Upper lobe of right lung (tissue), 1 donor: Measurements from ENCODE around the gene SPEM2. TPM values are rescaled to one million over a fixed set of nuclear protein-coding genes. Genes with fewer than 3 reads are reported as not detected.
A peak's percentile ranks its signal among the peaks of the same experiment; 100 is the strongest.

Source experiments
- ATAC-seq: fragments of 200-7000 bp; cut with Tn5 transposase; one replicate; pipeline ENCODE4 v1.9.1; 2020; ENCODE audit warnings: mild to moderate bottlenecking, moderate library complexity
- DNase-seq: peaks from one replicate; pipeline ENCODE4 v3.0.0-alpha.2; 2020
- H3K27ac ChIP-seq: fragments of 200-600 bp; one replicate; pipeline ENCODE4 v1.8.0; 2022
- H3K27me3 ChIP-seq: fragments of 200-600 bp; one replicate; pipeline ENCODE4 v1.8.0; 2022; ENCODE audit warnings: mild to moderate bottlenecking
- H3K36me3 ChIP-seq: fragments of 200-600 bp; one replicate; pipeline ENCODE4 v1.8.0; 2022
- H3K4me1 ChIP-seq: fragments of 200-600 bp; one replicate; pipeline ENCODE4 v1.8.0; 2022
- H3K4me3 ChIP-seq: fragments of 200-600 bp; one replicate; pipeline ENCODE4 v1.8.0; 2022; ENCODE audit warnings: mild to moderate bottlenecking
- H3K9me3 ChIP-seq: fragments of 200-600 bp; one replicate; pipeline ENCODE4 v1.8.0; 2022
- intact Hi-C: fragments of 100-400 bp; cut with DNase I; formaldehyde crosslinking; loops from one replicate; pipeline ENCODE4 v1.11.0; 2022
- total RNA-seq: library from RNA; stranded (reverse); fragmentation: NEBNext Ultra II Directional; extraction: Animal tissue kit (Norgen Biotek cat#: 25700); gene quantifications from one replicate; pipeline ENCODE4 v1.2.1, GENCODE V29; 2021
- TF ChIP-seq, protein P1 (sequence below): fragments of 200-600 bp; IDR thresholded peaks from one replicate; pipeline ENCODE4 v1.8.0; 2022; ENCODE audit warnings: antibody characterized with exemption
- donor health status: DM: no; HTN: yes; CAD: no; lungs with severe emphysema.

SPEM2 gene
- total RNA-seq, 1 donor from 2014 or later, result not detected

DNA sequence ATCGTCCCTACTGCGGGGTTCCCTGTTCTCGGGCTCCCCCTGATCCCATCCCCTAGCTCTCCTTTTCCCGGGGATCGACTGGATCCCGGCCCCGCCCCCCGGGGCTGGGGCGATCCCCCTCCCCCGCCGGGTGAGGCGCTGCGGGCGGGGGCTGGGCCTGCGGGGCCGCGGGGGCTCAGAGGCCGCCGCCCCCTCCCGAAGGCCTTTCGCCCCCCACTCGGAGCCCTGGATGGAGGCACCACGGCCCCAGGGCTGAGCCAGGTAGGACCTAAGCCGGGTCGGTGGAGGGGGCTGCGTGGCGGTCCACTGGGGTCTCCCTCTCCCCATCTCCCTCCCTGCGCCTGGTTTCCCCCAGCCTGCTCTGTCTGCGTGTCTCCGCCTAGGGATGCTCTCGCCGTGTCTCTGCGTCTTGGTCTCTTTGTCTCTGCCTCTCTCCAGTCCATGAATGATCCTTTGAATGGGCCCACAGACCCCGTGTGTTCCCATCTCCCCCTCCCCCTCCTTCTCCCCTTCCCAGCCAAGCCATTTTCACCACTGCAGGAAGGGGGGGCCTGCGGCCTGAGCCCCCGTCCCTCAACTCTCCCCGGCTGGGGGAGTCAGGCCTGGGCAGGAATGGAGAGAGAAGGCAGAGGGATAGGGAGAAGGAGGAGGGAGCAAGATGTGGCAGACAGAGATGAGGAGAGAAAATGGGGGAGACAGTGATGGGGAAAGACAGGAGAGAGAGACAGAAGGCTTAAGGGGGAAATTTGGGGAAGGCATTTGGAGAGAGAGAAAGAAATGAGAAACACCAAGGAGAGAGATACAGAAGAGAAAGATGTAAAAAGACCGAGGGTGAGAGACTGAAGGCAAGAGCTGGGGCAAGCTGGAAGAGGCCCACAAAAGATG, 19.8 kb upstream of the SPEM2 start:
- TF ChIP-seq, protein P1, sequence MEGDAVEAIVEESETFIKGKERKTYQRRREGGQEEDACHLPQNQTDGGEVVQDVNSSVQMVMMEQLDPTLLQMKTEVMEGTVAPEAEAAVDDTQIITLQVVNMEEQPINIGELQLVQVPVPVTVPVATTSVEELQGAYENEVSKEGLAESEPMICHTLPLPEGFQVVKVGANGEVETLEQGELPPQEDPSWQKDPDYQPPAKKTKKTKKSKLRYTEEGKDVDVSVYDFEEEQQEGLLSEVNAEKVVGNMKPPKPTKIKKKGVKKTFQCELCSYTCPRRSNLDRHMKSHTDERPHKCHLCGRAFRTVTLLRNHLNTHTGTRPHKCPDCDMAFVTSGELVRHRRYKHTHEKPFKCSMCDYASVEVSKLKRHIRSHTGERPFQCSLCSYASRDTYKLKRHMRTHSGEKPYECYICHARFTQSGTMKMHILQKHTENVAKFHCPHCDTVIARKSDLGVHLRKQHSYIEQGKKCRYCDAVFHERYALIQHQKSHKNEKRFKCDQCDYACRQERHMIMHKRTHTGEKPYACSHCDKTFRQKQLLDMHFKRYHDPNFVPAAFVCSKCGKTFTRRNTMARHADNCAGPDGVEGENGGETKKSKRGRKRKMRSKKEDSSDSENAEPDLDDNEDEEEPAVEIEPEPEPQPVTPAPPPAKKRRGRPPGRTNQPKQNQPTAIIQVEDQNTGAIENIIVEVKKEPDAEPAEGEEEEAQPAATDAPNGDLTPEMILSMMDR, result no peak

DNA sequence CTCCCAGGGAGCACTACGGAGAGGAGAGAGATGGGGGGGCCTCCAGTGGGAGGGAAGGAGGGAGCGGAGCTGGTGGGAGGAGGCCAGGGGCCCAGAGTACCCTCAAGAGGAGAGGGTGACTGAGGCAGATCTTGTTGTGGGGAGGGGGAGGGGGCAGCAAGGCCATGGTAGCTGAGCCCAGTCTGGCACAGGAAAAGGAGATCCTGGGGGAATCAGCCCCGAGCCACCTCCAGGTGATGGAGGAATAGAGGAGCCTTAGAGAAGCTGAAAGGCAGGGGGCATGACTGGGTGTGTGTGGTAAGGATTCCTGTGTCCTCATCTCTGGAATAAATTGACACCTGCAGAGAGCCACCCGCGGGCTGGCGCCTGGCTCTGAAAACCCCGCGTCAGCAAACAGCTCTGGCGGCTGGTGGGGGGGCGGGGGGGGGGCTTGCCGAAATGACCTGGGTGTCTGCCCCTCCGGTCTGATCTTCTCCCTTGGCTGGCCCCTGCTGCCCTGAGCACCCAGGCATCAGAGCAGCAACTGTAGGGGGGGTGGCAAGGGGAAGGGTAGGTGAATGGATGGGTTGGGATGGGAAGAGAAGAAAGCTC, 19.1 kb upstream of the SPEM2 start:
- Histone ChIP-seq H3K36me3 (no peaks in the 10 kb centered on the region), H3K4me3 (no peak overlapping the region), H3K4me1 (peaks cover 10% of the 10 kb centered on the region), H3K27ac (no peak overlapping the region), H3K27me3 (no peaks in the 10 kb centered on the region), H3K9me3 (no peaks in the 10 kb centered on the region)
- intact Hi-C loops, result no loop called here
- no peak for ATAC-seq
- DNase-seq, result no peak
- TF ChIP-seq, protein P1, result no peak

More for the DNA sequence above, 19.8 kb upstream of the SPEM2 start:
- no peaks in the 10 kb centered on the region for H3K36me3 ChIP-seq
- intact Hi-C loops, result no loop called here
- H3K9me3 ChIP-seq, result no peaks in the 10 kb centered on the region
- no peak for ATAC-seq
- no peak for DNase-seq
- peaks cover 10% of the 10 kb centered on the region for H3K4me1 ChIP-seq
- peak overlapping the region; percentile 63 for H3K27ac ChIP-seq
- H3K4me3 ChIP-seq, result peak overlapping the region; percentile 64
- no peaks in the 10 kb centered on the region for H3K27me3 ChIP-seq

DNA sequence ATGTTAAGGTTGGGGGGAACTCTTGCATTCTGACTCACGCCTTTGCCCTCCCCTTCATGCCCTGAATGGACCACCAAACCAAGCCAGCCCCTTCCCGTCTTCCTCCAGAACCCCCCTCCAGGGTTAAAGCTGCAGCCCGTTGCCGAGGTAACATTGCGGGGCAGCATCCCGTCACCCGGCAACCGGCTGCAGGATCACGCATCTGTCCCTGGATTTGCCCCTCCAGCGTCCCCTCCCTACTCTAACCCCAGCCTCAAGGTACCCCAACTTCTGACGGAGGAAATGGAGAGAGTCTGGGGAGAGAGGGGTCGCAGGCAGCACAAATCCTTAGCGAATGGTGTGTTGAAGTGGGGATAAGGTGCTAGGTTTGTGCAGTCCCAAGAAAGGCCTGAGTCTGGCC, 18.3 kb upstream of the SPEM2 start:
- intact Hi-C loops, result no loop called here
- Histone ChIP-seq H3K27ac (no peak overlapping the region), H3K4me3 (no peak overlapping the region), H3K36me3 (no peaks in the 10 kb centered on the region), H3K4me1 (peaks cover 10% of the 10 kb centered on the region), H3K9me3 (no peaks in the 10 kb centered on the region), H3K27me3 (no peaks in the 10 kb centered on the region)
- DNase-seq (no peak), ATAC-seq (no peak)
- TF ChIP-seq, protein P1, result no peak

DNA sequence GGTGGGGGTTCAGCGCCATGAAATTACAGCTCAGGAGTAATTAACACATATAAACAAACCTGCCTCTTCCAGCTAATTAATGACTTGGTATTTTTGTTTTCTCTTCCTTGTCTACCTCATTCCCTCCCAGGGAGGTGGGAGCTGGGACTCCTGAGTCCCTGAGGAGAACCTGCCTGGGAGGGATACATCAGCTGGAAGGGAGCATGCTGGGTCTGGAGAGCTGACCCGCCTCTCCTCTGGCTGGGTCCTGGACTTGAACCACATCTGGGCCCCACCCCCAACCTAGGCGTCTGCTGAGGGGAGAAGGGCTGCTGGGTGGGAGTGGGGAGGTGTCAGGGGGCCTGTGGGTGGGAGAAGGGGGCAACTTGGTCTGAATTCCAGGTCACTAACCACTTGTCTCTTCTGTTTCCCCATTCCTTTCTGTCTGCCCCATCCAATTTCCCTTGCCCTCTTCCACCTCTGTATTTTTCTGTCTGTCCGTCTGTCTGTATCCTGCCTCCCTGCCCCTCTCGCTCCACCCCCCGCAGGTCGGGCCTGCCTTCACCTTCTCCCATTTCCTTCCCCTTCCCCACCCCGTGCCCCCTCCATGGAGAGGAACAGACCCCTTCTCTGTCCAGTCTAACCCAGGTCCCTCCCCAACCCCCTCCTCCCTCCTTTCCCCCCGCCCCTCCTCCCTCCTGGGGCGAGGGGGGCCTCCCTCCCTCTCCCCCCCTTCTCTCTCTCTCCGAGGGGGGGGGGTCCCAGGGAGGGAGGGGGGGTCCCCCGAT, 17.7 kb upstream of the SPEM2 start, which contains the start of gene NLGN2:
Gene NLGN2, plus strand, starts transcription at position 361 of the 767 bp plus-strand sequence. CDS start 411 bp downstream, outside the sequence.
- Histone ChIP-seq H3K4me3 (no peak within 1 kb of the TSS), H3K27me3 (no peaks in the 10 kb centered on the region), H3K27ac (no peak within 1 kb of the TSS), H3K36me3 (no peaks in the 10 kb centered on the region), H3K9me3 (no peaks in the 10 kb centered on the region), H3K4me1 (peaks cover 7% of the 10 kb centered on the region)
- ATAC-seq, result no peak
- TF ChIP-seq, protein P1, result no peak
- no peak for DNase-seq
- intact Hi-C loops, result no loop called here

DNA sequence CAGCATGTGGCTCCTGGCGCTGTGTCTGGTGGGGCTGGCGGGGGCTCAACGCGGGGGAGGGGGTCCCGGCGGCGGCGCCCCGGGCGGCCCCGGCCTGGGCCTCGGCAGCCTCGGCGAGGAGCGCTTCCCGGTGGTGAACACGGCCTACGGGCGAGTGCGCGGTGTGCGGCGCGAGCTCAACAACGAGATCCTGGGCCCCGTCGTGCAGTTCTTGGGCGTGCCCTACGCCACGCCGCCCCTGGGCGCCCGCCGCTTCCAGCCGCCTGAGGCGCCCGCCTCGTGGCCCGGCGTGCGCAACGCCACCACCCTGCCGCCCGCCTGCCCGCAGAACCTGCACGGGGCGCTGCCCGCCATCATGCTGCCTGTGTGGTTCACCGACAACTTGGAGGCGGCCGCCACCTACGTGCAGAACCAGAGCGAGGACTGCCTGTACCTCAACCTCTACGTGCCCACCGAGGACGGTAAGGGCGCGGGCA, 17.1 kb upstream of the SPEM2 start:
- no peak for ATAC-seq
- no peak for DNase-seq

More for the DNA sequence above, 17.1 kb upstream of the SPEM2 start:
- Histone ChIP-seq H3K4me1 (peaks cover under 1% of the 10 kb centered on the region), H3K27me3 (no peaks in the 10 kb centered on the region), H3K36me3 (no peaks in the 10 kb centered on the region), H3K27ac (no peak overlapping the region), H3K9me3 (no peaks in the 10 kb centered on the region), H3K4me3 (no peak overlapping the region)
- intact Hi-C loops, result no loop called here
- TF ChIP-seq, protein P1, result no peak
